HL-60 (cell line): ENCODE results near the gene KIF20B.

ENCODE experiments used
- CTCF ChIP-seq: IDR thresholded peaks from one replicate; pipeline ENCODE4 v1.5.1; 2011; ENCODE audit warnings: low read length, control low read depth, inconsistent platforms; ENCODE audit not compliant: insufficient read depth
- GABPA ChIP-seq: IDR thresholded peaks from 2 replicates; pipeline ENCODE4 v1.6.1; 2012; ENCODE audit warnings: low read depth
- POLR2AphosphoS5 ChIP-seq: IDR thresholded peaks from 2 replicates; pipeline ENCODE4 v1.6.1; 2012; ENCODE audit warnings: low read depth
- REST ChIP-seq: IDR thresholded peaks from 2 replicates; pipeline ENCODE4 v1.6.1; 2012; ENCODE audit warnings: low read depth; ENCODE audit not compliant: insufficient replicate concordance

DNA sequence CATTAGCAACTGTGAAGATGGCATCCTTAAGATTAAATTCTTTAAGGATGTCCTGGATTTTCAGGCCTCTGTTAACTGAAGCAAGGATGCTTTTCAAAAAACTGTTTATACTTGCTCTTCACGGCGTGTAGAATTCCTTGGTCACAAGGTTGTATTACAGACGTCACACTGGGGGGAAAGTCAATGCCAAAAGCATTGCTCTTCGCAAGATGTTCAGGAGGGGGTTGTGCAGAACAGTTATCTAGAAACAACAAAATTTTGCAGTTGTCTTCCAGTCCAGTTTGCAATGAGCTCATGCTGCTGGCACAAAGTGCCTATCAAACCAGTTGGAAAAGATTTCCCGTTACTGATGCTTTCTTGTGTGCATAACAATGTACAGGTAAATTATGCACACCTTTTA is 8.2 kb upstream of the KIF20B start:
- no peak for TF ChIP-seq REST
- TF ChIP-seq CTCF = no peak
- TF ChIP-seq GABPA = no peak
- no peak for TF ChIP-seq POLR2AphosphoS5
